Measurements from ENCODE around the gene ERC2.

The ERC2 gene

GRCh38 chr3:55824406-55824805 is 643.9 kb downstream of the ERC2 start:
- Histone ChIP-seq H3F3A (ENCODE audit: low read depth) (no peaks in the 10 kb centered on the region), H3K9me2 (replicated peaks; ENCODE audit: low read depth, low read length) (no peaks in the 10 kb centered on the region)
- TF ChIP-seq CTCF (conservative IDR thresholded peaks at IDR 0.05; ENCODE audit: low read length) (no peak), EZH2phosphoT487 (IDR thresholded peaks at IDR 0.05; ENCODE audit: borderline replicate concordance) (no peak)

GRCh38 chr3:55823829-55824228 is 644.4 kb downstream of the ERC2 start:
- no peaks in the 10 kb centered on the region for H3F3A ChIP-seq (ENCODE audit: low read depth)
- no peaks in the 10 kb centered on the region for H3K9me3 ChIP-seq (ENCODE audit: insufficient read depth, low read depth, low read length)
- no peaks in the 10 kb centered on the region for H3K9me2 ChIP-seq (replicated peaks; ENCODE audit: low read depth, low read length)
- H3K4me1 ChIP-seq (ENCODE audit: insufficient read depth, low read length, poor library complexity, severe bottlenecking) = no peaks in the 10 kb centered on the region
- no peaks in the 10 kb centered on the region for H4K20me1 ChIP-seq (ENCODE audit: insufficient read depth, low read length, poor library complexity, severe bottlenecking)
- no peaks in the 10 kb centered on the region for H3K79me2 ChIP-seq (ENCODE audit: insufficient read depth, low read length)
- TF ChIP-seq CTCF (conservative IDR thresholded peaks at IDR 0.05; ENCODE audit: low read length) (no peak), EZH2phosphoT487 (IDR thresholded peaks at IDR 0.05; ENCODE audit: borderline replicate concordance) (no peak)
- H3K27me3 ChIP-seq (ENCODE audit: insufficient read depth, low read length, poor library complexity, severe bottlenecking) = no peaks in the 10 kb centered on the region
- no peak overlapping the region for H2AFZ ChIP-seq (ENCODE audit: low read length)
- no peaks in the 10 kb centered on the region for H3K36me3 ChIP-seq (ENCODE audit: insufficient read depth, low read length)
- H3K4me3 ChIP-seq (ENCODE audit: low read length, poor library complexity, severe bottlenecking) = no peak overlapping the region
- no peak overlapping the region for H3K9ac ChIP-seq (ENCODE audit: low read depth, low read length, poor library complexity, severe bottlenecking)
- no peak overlapping the region for H3K4me2 ChIP-seq (ENCODE audit: low read depth, low read length, poor library complexity, severe bottlenecking)

More at GRCh38 chr3:55824406-55824805, 643.9 kb downstream of the ERC2 start:
- Histone ChIP-seq H2AFZ (ENCODE audit: low read length) (no peak overlapping the region), H3K4me1 (ENCODE audit: insufficient read depth, low read length, poor library complexity, severe bottlenecking) (no peaks in the 10 kb centered on the region), H3K9ac (ENCODE audit: low read depth, low read length, poor library complexity, severe bottlenecking) (no peak overlapping the region), H3K27me3 (ENCODE audit: insufficient read depth, low read length, poor library complexity, severe bottlenecking) (no peaks in the 10 kb centered on the region), H3K4me2 (ENCODE audit: low read depth, low read length, poor library complexity, severe bottlenecking) (no peak overlapping the region), H3K4me3 (ENCODE audit: low read length, poor library complexity, severe bottlenecking) (no peak overlapping the region), H4K20me1 (ENCODE audit: insufficient read depth, low read length, poor library complexity, severe bottlenecking) (no peaks in the 10 kb centered on the region), H3K36me3 (ENCODE audit: insufficient read depth, low read length) (no peaks in the 10 kb centered on the region), H3K79me2 (ENCODE audit: insufficient read depth, low read length) (no peaks in the 10 kb centered on the region), H3K9me3 (ENCODE audit: insufficient read depth, low read depth, low read length) (no peaks in the 10 kb centered on the region)

- H4K20me1 ChIP-seq (ENCODE audit: insufficient read depth, low read length, poor library complexity, severe bottlenecking) = no peaks in the 10 kb centered on the region
- H3K4me2 ChIP-seq (ENCODE audit: low read depth, low read length, poor library complexity, severe bottlenecking) = no peak overlapping the region
- no peaks in the 10 kb centered on the region for H3K4me1 ChIP-seq (ENCODE audit: insufficient read depth, low read length, poor library complexity, severe bottlenecking)
- TF ChIP-seq EZH2phosphoT487 (IDR thresholded peaks at IDR 0.05; ENCODE audit: borderline replicate concordance) (no peak), CTCF (conservative IDR thresholded peaks at IDR 0.05; ENCODE audit: low read length) (no peak)
- no peak overlapping the region for H3K4me3 ChIP-seq (ENCODE audit: low read length, poor library complexity, severe bottlenecking)
- H3F3A ChIP-seq (ENCODE audit: low read depth) = no peaks in the 10 kb centered on the region
- no peak overlapping the region for H2AFZ ChIP-seq (ENCODE audit: low read length)
- H3K9me2 ChIP-seq (replicated peaks; ENCODE audit: low read depth, low read length) = no peaks in the 10 kb centered on the region
- H3K36me3 ChIP-seq (ENCODE audit: insufficient read depth, low read length) = no peaks in the 10 kb centered on the region
- H3K79me2 ChIP-seq (ENCODE audit: insufficient read depth, low read length) = no peaks in the 10 kb centered on the region
- H3K9ac ChIP-seq (ENCODE audit: low read depth, low read length, poor library complexity, severe bottlenecking) = no peak overlapping the region
- no peaks in the 10 kb centered on the region for H3K9me3 ChIP-seq (ENCODE audit: insufficient read depth, low read depth, low read length)
- no peaks in the 10 kb centered on the region for H3K27me3 ChIP-seq (ENCODE audit: insufficient read depth, low read length, poor library complexity, severe bottlenecking)
Observed at GRCh38 chr3:55823001-55823400, 645.3 kb downstream of the ERC2 start.
